ENCODE data around the gene FGD3.

FGD3 gene

DNA sequence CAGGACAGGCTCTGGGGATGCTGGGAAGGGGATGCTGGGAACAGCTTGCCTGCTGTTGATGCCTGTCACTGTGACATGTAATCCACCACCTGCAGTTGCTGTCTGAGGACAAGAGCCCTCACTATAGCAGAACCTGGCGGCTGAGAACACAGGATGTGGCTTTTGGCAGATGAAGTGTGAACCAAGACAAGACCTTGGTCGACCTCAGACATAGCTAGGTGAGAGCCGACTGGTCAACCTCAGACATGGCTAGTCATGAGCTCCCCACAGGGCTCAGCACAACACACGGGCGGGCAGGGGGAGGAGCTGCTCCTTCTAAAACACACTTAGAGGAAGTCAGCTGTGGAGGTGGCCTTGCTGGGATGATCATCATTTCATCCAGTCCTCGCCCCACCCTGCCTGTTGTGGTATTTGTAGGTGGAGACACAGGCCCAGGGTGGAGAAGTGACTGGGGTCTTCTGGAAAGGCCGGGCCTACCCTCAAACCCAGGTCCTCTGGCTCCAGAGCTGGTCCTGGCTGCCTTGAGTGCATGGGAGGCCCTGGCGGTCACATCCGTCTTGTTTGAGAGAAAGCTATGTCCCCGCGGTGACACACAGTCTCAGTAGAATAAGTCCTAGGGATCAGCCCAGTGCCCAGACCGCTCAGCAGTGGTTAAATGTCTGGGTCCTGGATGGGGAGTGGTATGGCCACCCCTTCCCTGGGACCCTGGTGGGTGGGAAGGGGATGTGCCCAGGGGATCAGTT, 117.2 kb downstream of the FGD3 start:
- no peaks in the 10 kb centered on the region for H4K20me1 ChIP-seq (ENCODE audit: insufficient read depth, low read length)
- H3K4me2 ChIP-seq (ENCODE audit: insufficient read depth, low read length) = peak overlapping the region; percentile 57
- peaks cover 54% of the 10 kb centered on the region for H3K4me1 ChIP-seq (ENCODE audit: insufficient read depth, low read length)
- TF ChIP-seq, protein P1, sequence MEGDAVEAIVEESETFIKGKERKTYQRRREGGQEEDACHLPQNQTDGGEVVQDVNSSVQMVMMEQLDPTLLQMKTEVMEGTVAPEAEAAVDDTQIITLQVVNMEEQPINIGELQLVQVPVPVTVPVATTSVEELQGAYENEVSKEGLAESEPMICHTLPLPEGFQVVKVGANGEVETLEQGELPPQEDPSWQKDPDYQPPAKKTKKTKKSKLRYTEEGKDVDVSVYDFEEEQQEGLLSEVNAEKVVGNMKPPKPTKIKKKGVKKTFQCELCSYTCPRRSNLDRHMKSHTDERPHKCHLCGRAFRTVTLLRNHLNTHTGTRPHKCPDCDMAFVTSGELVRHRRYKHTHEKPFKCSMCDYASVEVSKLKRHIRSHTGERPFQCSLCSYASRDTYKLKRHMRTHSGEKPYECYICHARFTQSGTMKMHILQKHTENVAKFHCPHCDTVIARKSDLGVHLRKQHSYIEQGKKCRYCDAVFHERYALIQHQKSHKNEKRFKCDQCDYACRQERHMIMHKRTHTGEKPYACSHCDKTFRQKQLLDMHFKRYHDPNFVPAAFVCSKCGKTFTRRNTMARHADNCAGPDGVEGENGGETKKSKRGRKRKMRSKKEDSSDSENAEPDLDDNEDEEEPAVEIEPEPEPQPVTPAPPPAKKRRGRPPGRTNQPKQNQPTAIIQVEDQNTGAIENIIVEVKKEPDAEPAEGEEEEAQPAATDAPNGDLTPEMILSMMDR (IDR thresholded peaks at IDR 0.05; ENCODE audit: borderline replicate concordance, extremely low read depth, low read length, poor library complexity, severe bottlenecking) = no peak
- TF ChIP-seq EZH2 (IDR thresholded peaks at IDR 0.05; ENCODE audit: borderline replicate concordance, low read depth, low read length, severe bottlenecking) = no peak
- H3K27me3 ChIP-seq (ENCODE audit: insufficient read depth, low read length, poor library complexity) = no peaks in the 10 kb centered on the region
- peak; percentile 96 for DNase-seq
- H3K27ac ChIP-seq (ENCODE audit: low read length) = peak overlapping the region; percentile 98
- peak overlapping the region; percentile 58 for H3K9ac ChIP-seq (ENCODE audit: low read depth, low read length)
- H3K9me3 ChIP-seq (ENCODE audit: insufficient read depth, low read length, severe bottlenecking) = no peaks in the 10 kb centered on the region
- peak overlapping the region in 1 of 2 experiments; percentile 43; a peak in 2 of 4 replicates for H3K4me3 ChIP-seq (ENCODE audit: low read depth in 1 of 2, low read length in 2 of 2)
- H3K79me2 ChIP-seq (ENCODE audit: insufficient read depth, low read length) = no peaks in the 10 kb centered on the region
- no peaks in the 10 kb centered on the region for H3K36me3 ChIP-seq (ENCODE audit: insufficient read depth, low read length)
- H2AFZ ChIP-seq (ENCODE audit: low read depth, low read length) = peak overlapping the region; percentile 72
- ATAC-seq (ENCODE audit: insufficient read depth, low read depth) = peak; percentile 96

DNA sequence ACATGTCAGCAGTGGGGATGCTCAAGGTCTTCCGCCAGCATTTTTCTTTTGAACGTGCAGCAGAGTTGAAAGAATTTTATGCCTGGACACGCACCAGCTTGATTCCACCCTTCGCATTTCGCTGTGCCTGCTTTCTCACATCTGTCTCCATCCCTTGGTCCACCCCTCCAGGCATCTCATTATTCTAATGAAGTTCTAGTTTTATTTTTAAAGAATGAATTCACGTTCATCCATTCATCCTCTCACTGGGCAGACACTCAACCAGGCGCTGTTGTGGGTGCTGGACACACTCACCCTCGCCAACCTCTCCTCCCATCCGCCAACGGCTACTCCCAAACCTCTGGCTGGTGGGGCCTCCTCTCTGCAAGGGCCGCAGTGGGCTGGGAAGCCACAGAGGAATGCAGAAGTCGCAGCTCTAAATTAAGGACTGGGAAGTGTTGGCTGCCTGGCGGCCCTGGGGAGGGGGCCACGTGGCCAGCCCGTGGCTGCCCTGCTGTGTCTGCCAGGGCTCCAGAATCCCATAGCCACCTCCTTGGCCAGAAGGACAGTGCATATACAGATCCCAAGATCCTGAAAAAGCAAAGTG, 117.9 kb downstream of the FGD3 start:
- no peaks in the 10 kb centered on the region for H3K9me3 ChIP-seq (ENCODE audit: insufficient read depth, low read length, severe bottlenecking)
- ATAC-seq (ENCODE audit: insufficient read depth, low read depth) (no peak), DNase-seq (no peak)
- H3K79me2 ChIP-seq (ENCODE audit: insufficient read depth, low read length) = no peaks in the 10 kb centered on the region
- H3K27me3 ChIP-seq (ENCODE audit: insufficient read depth, low read length, poor library complexity) = no peaks in the 10 kb centered on the region
- H3K4me1 ChIP-seq (ENCODE audit: insufficient read depth, low read length) = peaks cover 54% of the 10 kb centered on the region
- H2AFZ ChIP-seq (ENCODE audit: low read depth, low read length) = peak overlapping the region; percentile 72
- H3K9ac ChIP-seq (ENCODE audit: low read depth, low read length) = peak overlapping the region; percentile 58
- H4K20me1 ChIP-seq (ENCODE audit: insufficient read depth, low read length) = no peaks in the 10 kb centered on the region
- no peaks in the 10 kb centered on the region for H3K36me3 ChIP-seq (ENCODE audit: insufficient read depth, low read length)
- peak overlapping the region; percentile 98 for H3K27ac ChIP-seq (ENCODE audit: low read length)
- H3K4me3 ChIP-seq (ENCODE audit: low read depth in 1 of 2, low read length in 2 of 2) = peak overlapping the region in 1 of 2 experiments; percentile 43; a peak in 1 of 4 replicates
- peak overlapping the region; percentile 57 for H3K4me2 ChIP-seq (ENCODE audit: insufficient read depth, low read length)
- TF ChIP-seq, protein P1 (IDR thresholded peaks at IDR 0.05; ENCODE audit: borderline replicate concordance, extremely low read depth, low read length, poor library complexity, severe bottlenecking) = no peak
- TF ChIP-seq EZH2 (IDR thresholded peaks at IDR 0.05; ENCODE audit: borderline replicate concordance, low read depth, low read length, severe bottlenecking) = no peak

DNA sequence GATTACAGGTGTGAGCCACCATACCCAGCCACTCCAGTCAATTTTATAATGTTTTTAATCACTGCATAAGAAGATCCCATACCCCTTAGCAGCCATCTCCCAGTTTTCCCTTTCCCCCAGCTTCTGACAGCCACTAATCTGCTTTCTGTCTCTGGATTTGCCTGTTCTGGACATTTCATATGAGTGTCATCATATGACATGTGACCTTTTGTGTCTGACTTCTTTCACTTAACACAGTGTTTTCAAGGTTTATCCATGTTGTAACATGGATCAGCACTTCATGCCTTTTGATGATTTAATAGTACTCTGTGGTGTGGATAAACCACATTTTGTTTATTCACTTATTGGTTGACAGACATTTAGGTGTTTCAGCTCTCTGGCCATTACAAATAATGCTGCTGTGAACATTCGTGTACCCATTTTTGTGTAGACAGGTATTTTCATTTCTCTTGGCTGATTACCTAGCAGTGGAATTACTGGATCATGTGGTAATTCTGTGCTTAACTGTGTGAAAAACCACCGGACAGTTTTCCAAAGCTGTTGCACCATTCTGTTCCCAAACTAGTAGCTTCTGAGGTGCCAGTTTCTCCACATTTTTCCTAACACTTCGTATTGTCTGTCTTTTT, 119.8 kb downstream of the FGD3 start:
- H3K27me3 ChIP-seq (ENCODE audit: insufficient read depth, low read length, poor library complexity) = no peaks in the 10 kb centered on the region
- no peak overlapping the region for H3K4me3 ChIP-seq (ENCODE audit: low read depth in 1 of 2, low read length in 2 of 2)
- DNase-seq = no peak
- no peaks in the 10 kb centered on the region for H3K9me3 ChIP-seq (ENCODE audit: insufficient read depth, low read length, severe bottlenecking)
- peaks cover 43% of the 10 kb centered on the region for H3K4me1 ChIP-seq (ENCODE audit: insufficient read depth, low read length)
- no peaks in the 10 kb centered on the region for H3K36me3 ChIP-seq (ENCODE audit: insufficient read depth, low read length)
- H2AFZ ChIP-seq (ENCODE audit: low read depth, low read length) = no peak overlapping the region
- no peak for ATAC-seq (ENCODE audit: insufficient read depth, low read depth)
- no peaks in the 10 kb centered on the region for H4K20me1 ChIP-seq (ENCODE audit: insufficient read depth, low read length)
- TF ChIP-seq, protein P1 (IDR thresholded peaks at IDR 0.05; ENCODE audit: borderline replicate concordance, extremely low read depth, low read length, poor library complexity, severe bottlenecking) = no peak
- TF ChIP-seq EZH2 (IDR thresholded peaks at IDR 0.05; ENCODE audit: borderline replicate concordance, low read depth, low read length, severe bottlenecking) = no peak
- no peak overlapping the region for H3K9ac ChIP-seq (ENCODE audit: low read depth, low read length)
- no peak overlapping the region for H3K4me2 ChIP-seq (ENCODE audit: insufficient read depth, low read length)
- H3K27ac ChIP-seq (ENCODE audit: low read length) = no peak overlapping the region
- H3K79me2 ChIP-seq (ENCODE audit: insufficient read depth, low read length) = no peaks in the 10 kb centered on the region
